KBM-7 (cell line): ENCODE results near the gene CCNA2.

Source experiments
- DNase-seq: peaks from one replicate; pipeline ENCODE4 v3.0.0-alpha.2; 2015
- in situ Hi-C: fragments of 300-500 bp; cut with MboI; formaldehyde crosslinking; loops from 2 replicates; pipeline ENCODE4 v1.14.3; 2020; ENCODE audit warnings: low sequenced_read_pairs, low pct_unique_long_range_greater_than_20kb, mixed read lengths

The CCNA2 gene

GRCh38 chr4:121814756-121815155 is 8.9 kb downstream of the CCNA2 start:
- DNase-seq, result no peak
- in situ Hi-C loops, result no loop called here

GRCh38 chr4:121811122-121811521 is 12.6 kb downstream of the CCNA2 start:
- no peak for DNase-seq
- in situ Hi-C loops, result no loop called here

GRCh38 chr4:121806411-121806810 is 17.3 kb downstream of the CCNA2 start:
- in situ Hi-C loops, result no loop called here
- no peak for DNase-seq

GRCh38 chr4:121801715-121802075 is 22.0 kb downstream of the CCNA2 start:
- in situ Hi-C loops, result no loop called here
- no peak for DNase-seq

GRCh38 chr4:121800961-121801714 is 22.5 kb downstream of the CCNA2 start, which contains the start of gene EXOSC9:
Gene EXOSC9, plus strand, starts transcription at chr4:121801323. Its CDS starts 102 bp downstream, at chr4:121801425.
- in situ Hi-C loops, result no loop called here
- DNase-seq, result peak; percentile 95

GRCh38 chr4:121800638-121800960 is 23.1 kb downstream of the CCNA2 start:
- DNase-seq, result no peak

GRCh38 chr4:121799867-121800501 is 23.7 kb downstream of the CCNA2 start:
- in situ Hi-C loops, result no loop called here
- no peak for DNase-seq

More at GRCh38 chr4:121800638-121800960, 23.1 kb downstream of the CCNA2 start:
- in situ Hi-C loops, result no loop called here

- in situ Hi-C loops, result no loop called here
Observed at GRCh38 chr4:121799208-121799823, 24.4 kb downstream of the CCNA2 start.

GRCh38 chr4:121796283-121796682 is 27.4 kb downstream of the CCNA2 start:
- no peak for DNase-seq
- in situ Hi-C loops, result no loop called here

More at GRCh38 chr4:121799208-121799823, 24.4 kb downstream of the CCNA2 start:
- DNase-seq, result no peak

GRCh38 chr4:121794505-121795188 is 29.0 kb downstream of the CCNA2 start:
- DNase-seq, result no peak
- in situ Hi-C loops, result no loop called here

- in situ Hi-C loops, result no loop called here
- DNase-seq, result no peak
Observed at GRCh38 chr4:121792966-121793365, 30.7 kb downstream of the CCNA2 start.

- DNase-seq, result no peak
- in situ Hi-C loops, result no loop called here
Observed at GRCh38 chr4:121791481-121791880, 32.2 kb downstream of the CCNA2 start.

- no peak for DNase-seq
- in situ Hi-C loops, result no loop called here
Observed at GRCh38 chr4:121790976-121791375, 32.7 kb downstream of the CCNA2 start.

GRCh38 chr4:121789960-121790829 is 33.5 kb downstream of the CCNA2 start:
- no peak for DNase-seq
- in situ Hi-C loops, result no loop called here

GRCh38 chr4:121789455-121789854 is 34.2 kb downstream of the CCNA2 start:
- in situ Hi-C loops, result no loop called here
- no peak for DNase-seq

- no peak for DNase-seq
Observed at GRCh38 chr4:121788896-121789295, 34.8 kb downstream of the CCNA2 start.

GRCh38 chr4:121786221-121786620 is 37.5 kb downstream of the CCNA2 start:
- DNase-seq, result no peak
- in situ Hi-C loops, result no loop called here

More at GRCh38 chr4:121788896-121789295, 34.8 kb downstream of the CCNA2 start:
- in situ Hi-C loops, result no loop called here

- DNase-seq, result no peak
- in situ Hi-C loops, result no loop called here
Observed at GRCh38 chr4:121785479-121785878, 38.2 kb downstream of the CCNA2 start.

- in situ Hi-C loops, result no loop called here
- no peak for DNase-seq
Observed at GRCh38 chr4:121784975-121785374, 38.7 kb downstream of the CCNA2 start.
